Measurements from ENCODE around the gene SNCB. TPM values are rescaled to one million over a fixed set of nuclear protein-coding genes. Genes with fewer than 3 reads are reported as not detected.

The SNCB gene
- total RNA-seq, 2 donors from 2014 or later: 0.22 to 1.8 TPM

DNA sequence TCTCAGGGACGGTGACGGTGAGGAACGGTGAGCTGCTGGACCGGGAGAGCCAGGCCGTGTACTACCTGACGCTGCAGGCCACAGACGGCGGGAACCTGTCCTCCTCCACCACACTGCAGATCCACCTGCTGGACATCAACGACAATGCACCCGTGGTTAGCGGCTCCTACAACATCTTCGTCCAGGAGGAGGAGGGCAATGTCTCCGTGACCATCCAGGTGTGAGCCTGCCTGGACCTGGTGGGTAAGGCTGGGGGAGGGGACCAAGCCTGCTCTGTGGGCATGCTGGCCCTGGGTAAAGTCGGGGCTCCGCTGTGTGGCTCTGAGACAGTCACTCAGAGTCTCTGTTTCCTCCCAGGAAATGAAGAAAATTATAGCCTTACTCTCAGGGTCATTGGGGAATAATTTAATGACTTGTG, 51.9 kb downstream of the SNCB start:
- Mint-ChIP-seq H3K36me3 (ENCODE audit: low read depth) (no peaks in the 10 kb centered on the region), H3K4me3 (no peak overlapping the region), H3K27me3 (ENCODE audit: insufficient read depth) (peaks cover 2% of the 10 kb centered on the region), H3K27ac (no peak overlapping the region), H3K4me1 (no peaks in the 10 kb centered on the region), H3K9me3 (no peaks in the 10 kb centered on the region)
- Histone ChIP-seq H3K4me3 (ENCODE audit: low read length) (no peak overlapping the region), H3K36me3 (ENCODE audit: control insufficient read depth, insufficient read depth, low read length) (no peaks in the 10 kb centered on the region), H3K4me1 (ENCODE audit: control insufficient read depth, insufficient read depth, low read length) (no peaks in the 10 kb centered on the region), H3K9me3 (ENCODE audit: control insufficient read depth, low read length) (no peaks in the 10 kb centered on the region), H3K27me3 (ENCODE audit: control insufficient read depth, insufficient read depth, low read length, poor library complexity, severe bottlenecking) (no peaks in the 10 kb centered on the region), H3K9ac (ENCODE audit: extremely low read depth, low read length, poor library complexity, severe bottlenecking) (no peak overlapping the region), H3K27ac (ENCODE audit: low read depth, low read length) (no peak overlapping the region)
- 32 to 35% methylated on average over 9 to 15 of the region's 15 CpGs for WGBS, 2 experiments (ENCODE audit: insufficient coverage in 1 of 2, insufficient read length in 1 of 2)
- peak; percentile 96 for DNase-seq
- peak; percentile 81 for TF ChIP-seq CTCF (conservative IDR thresholded peaks at IDR 0.05)

GRCh38 chr5:176577312-176578176, 52.8 kb downstream of the SNCB start:
- Histone ChIP-seq H3K27ac (ENCODE audit: low read depth, low read length) (no peak overlapping the region), H3K27me3 (ENCODE audit: control insufficient read depth, insufficient read depth, low read length, poor library complexity, severe bottlenecking) (no peaks in the 10 kb centered on the region), H3K9ac (ENCODE audit: extremely low read depth, low read length, poor library complexity, severe bottlenecking) (no peak overlapping the region), H3K4me3 (ENCODE audit: low read length) (no peak overlapping the region), H3K4me1 (ENCODE audit: control insufficient read depth, insufficient read depth, low read length) (no peaks in the 10 kb centered on the region), H3K9me3 (ENCODE audit: control insufficient read depth, low read length) (no peaks in the 10 kb centered on the region), H3K36me3 (ENCODE audit: control insufficient read depth, insufficient read depth, low read length) (no peaks in the 10 kb centered on the region)
- Mint-ChIP-seq H3K4me3 (no peak overlapping the region), H3K36me3 (ENCODE audit: low read depth) (no peaks in the 10 kb centered on the region), H3K4me1 (no peaks in the 10 kb centered on the region), H3K27ac (no peak overlapping the region), H3K27me3 (ENCODE audit: insufficient read depth) (peaks cover 5% of the 10 kb centered on the region), H3K9me3 (no peaks in the 10 kb centered on the region)
- no peak for TF ChIP-seq CTCF (conservative IDR thresholded peaks at IDR 0.05)
- peak; percentile 41 for DNase-seq
- WGBS, 2 experiments (ENCODE audit: insufficient coverage in 1 of 2, insufficient read length in 1 of 2): 92 to 95% methylated on average over 21 to 36 of the region's 36 CpGs

DNA sequence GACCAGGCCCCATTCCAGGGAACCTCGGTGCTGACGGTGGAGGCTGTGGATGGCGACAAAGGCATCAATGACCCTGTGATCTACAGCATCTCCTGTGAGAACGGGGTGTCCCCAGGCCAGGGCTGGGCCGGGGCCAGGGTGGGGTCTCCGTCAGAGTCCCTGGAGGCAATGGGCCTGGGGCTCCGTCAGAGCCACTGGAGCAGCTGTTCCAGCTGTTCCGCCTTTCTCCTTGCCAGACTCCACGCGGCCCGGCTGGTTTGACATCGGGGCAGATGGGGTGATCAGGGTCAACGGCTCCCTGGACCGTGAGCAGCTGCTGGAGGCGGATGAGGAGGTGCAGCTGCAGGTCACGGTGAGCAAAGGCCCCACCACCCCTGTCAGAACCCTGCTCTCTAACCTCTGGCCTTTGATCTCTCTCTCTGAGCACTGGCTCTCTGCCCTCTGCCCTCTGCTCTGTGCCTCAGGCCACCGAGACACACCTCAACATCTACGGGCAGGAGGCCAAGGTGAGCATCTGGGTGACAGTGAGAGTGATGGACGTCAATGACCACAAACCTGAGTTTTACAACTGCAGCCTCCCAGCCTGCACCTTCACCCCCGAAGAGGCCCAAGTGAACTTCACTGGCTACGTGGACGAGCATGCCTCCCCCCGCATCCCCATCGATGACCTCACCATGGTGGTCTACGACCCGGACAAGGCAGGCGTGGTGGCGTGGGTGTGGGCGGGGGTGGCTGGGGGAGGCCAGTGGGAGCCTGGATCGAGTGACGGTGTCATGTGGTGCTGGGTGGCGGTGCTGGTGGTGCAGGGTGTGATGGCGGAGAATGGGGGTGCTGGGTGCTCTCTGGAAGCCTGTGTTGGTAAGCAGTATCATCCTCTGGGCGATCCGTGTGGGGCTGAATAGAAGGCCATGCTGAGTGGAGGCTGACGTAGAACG, 54.6 kb downstream of the SNCB start:
- H3K9me3 Mint-ChIP-seq: no peaks in the 10 kb centered on the region
- Histone ChIP-seq H3K27me3 (ENCODE audit: control insufficient read depth, insufficient read depth, low read length, poor library complexity, severe bottlenecking) (no peaks in the 10 kb centered on the region), H3K27ac (ENCODE audit: low read depth, low read length) (no peak overlapping the region), H3K9ac (ENCODE audit: extremely low read depth, low read length, poor library complexity, severe bottlenecking) (no peak overlapping the region), H3K36me3 (ENCODE audit: control insufficient read depth, insufficient read depth, low read length) (no peaks in the 10 kb centered on the region), H3K9me3 (ENCODE audit: control insufficient read depth, low read length) (no peaks in the 10 kb centered on the region), H3K4me1 (ENCODE audit: control insufficient read depth, insufficient read depth, low read length) (no peaks in the 10 kb centered on the region), H3K4me3 (ENCODE audit: low read length) (no peak overlapping the region)
- H3K4me1 Mint-ChIP-seq: no peaks in the 10 kb centered on the region
- peaks cover 8% of the 10 kb centered on the region for H3K27me3 Mint-ChIP-seq (ENCODE audit: insufficient read depth)
- no peaks in the 10 kb centered on the region for H3K36me3 Mint-ChIP-seq (ENCODE audit: low read depth)
- DNase-seq: no peak
- no peak overlapping the region for H3K4me3 Mint-ChIP-seq
- WGBS, 2 experiments (ENCODE audit: insufficient coverage in 1 of 2, insufficient read length in 1 of 2): 94 to 99% methylated on average over 10 to 37 of the region's 37 CpGs
- H3K27ac Mint-ChIP-seq: no peak overlapping the region
- TF ChIP-seq CTCF (conservative IDR thresholded peaks at IDR 0.05): no peak
